ENCODE measurements around the gene BAHCC1. TPM values are rescaled to one million over a fixed set of nuclear protein-coding genes. Genes with fewer than 3 reads are reported as not detected.

BAHCC1 gene
- total RNA-seq, 2 donors from 2014 or later = 0.52 to 0.84 TPM

DNA sequence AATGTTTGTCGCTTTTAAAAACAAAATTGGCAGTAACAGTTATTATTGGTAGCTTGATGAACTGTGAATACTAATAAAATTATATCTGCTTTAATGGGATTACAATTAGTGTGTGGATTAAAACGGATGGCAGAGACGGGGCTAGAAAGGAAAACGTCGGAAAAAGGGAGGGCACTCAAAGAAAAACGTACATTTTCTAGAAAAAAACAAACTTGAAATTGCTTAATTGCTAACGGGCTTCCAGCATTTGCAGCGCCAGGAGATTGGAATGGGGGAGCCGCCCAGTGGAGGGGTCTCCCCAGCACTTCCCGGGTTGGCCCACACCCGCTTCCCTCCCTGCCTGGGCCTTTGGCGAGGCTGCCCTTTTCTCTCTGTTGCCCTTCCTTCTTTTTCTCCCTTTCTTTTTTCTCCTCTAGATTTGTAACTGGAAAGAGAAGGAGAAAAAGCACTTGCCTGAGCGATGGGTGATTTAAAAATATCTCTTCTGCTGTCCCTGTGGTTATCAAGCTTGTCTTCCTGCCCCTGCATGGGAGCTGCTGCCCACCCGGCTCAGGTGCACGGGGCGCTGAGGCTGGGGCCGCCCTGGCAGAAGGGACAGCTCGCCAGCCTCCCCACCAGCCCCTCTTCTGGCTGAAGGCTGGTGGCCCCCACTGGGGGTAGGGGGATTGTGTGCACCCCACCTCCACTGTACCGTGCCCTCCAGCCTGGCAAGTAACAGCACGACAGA is 5.9 kb downstream of the BAHCC1 start:
- ATAC-seq (no peak), DNase-seq (ENCODE audit: low spot score) (no peak)
- H3K9me3 Mint-ChIP-seq = no peaks in the 10 kb centered on the region
- H3K4me1 Mint-ChIP-seq (ENCODE audit: low read depth in 2 of 2) = peaks cover 9 to 16% of the 10 kb centered on the region in 2 donors
- no peaks in the 10 kb centered on the region for H3K36me3 Mint-ChIP-seq
- H3K27ac Mint-ChIP-seq = no peak overlapping the region
- H3K4me3 Mint-ChIP-seq = peak overlapping the region; percentile 6
- H3K27me3 Mint-ChIP-seq = peaks cover 9 to 39% of the 10 kb centered on the region in 2 donors

DNA sequence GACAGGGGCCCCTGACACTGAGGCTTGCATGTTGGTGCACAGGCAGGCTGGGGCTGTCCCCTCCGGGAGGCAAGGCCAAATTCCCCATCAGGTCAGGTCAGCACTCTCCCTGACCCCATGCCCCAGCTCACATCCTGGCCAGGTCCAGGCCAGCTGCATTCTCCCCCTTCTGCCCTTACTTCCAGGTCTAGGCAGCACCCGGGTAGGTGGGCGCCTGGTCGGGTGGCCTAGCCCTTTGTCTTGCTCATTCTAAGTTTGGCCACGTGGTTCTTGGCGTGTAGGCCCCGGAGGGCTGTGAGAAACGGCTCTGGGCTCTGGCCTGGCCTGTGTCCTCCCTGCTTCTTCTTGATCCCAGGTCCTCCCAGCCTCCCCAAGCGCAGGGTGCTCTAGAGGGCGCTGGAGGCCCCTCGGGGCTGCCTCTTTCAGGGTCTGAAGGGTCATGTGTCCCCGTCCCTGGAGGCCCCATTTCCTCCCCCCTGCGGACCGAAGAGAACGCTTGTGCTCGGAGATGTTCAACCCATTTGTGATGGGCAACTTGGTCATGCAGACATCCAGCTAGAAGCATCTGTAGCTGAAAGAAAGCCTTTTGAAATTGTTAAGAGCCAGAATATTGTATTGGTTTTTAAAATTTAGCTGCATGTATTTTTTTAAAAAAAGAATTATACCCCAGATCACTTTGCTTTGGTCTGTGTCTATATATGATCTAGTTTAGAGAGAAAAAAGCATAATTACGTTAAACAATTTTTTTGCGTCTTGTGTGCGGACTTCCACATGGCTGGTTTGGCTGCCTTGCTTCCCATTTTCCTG is 6.7 kb downstream of the BAHCC1 start:
- Mint-ChIP-seq H3K9me3 (no peaks in the 10 kb centered on the region), H3K27ac (no peak overlapping the region), H3K27me3 (peaks cover 9 to 39% of the 10 kb centered on the region in 2 donors), H3K4me3 (peak overlapping the region; percentile 18), H3K4me1 (ENCODE audit: low read depth in 2 of 2) (peaks cover 9 to 14% of the 10 kb centered on the region in 2 donors), H3K36me3 (no peaks in the 10 kb centered on the region)
- DNase-seq (ENCODE audit: low spot score) = no peak
- no peak for ATAC-seq

DNA sequence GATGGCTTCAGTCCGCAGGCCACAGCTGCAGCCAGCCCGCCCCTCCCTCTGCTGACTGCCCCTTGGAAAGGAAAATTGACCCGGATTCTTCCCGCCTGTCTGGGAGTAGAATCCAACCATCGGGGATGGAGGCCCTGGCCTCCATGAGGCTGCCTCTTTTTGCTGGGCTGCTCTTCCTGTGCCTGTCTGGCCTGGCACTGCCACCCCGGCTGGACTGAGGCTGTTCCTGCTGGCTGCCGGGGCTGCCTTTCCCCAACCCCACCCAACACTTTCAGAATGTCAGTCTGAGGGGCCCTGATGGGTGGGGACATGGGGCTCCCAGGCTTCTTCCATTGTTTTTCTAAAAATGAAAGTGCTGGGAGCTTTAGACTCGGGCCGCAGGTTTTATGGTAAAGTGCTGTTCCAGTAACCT is 7.3 kb downstream of the BAHCC1 start:
- Mint-ChIP-seq H3K4me3 (no peak overlapping the region), H3K9me3 (no peaks in the 10 kb centered on the region), H3K27me3 (peaks cover 9 to 39% of the 10 kb centered on the region in 2 donors), H3K36me3 (no peaks in the 10 kb centered on the region), H3K27ac (no peak overlapping the region), H3K4me1 (ENCODE audit: low read depth in 2 of 2) (peaks cover 9 to 14% of the 10 kb centered on the region in 2 donors)
- DNase-seq (ENCODE audit: low spot score) (no peak), ATAC-seq (no peak)

DNA sequence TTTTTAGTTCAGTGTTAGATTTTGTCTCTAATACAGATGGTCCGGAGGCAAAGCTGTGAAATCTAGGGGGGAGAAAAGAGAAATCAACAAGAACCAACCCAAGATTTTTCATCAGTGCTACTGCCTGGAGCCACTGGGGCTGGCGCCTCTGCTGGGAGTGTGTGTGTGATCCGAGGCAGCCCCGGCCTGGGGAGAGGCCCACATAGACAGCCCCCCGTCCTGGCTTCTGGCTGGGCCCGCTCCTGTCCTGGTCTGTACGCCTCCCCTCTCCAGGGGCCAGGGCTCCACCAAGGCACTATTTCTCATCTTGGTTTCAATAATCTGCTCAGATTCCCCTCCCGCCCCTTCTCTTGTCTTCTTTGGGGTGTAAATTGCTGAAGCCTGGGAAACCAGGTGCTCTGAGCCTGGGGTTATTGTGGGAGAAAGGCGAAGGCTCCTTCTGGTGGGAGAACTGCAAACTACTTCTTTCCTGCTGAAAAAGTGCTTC is 7.8 kb downstream of the BAHCC1 start:
- H3K4me3 Mint-ChIP-seq = no peak overlapping the region
- H3K9me3 Mint-ChIP-seq = no peaks in the 10 kb centered on the region
- peaks cover 10 to 35% of the 10 kb centered on the region in 2 donors for H3K27me3 Mint-ChIP-seq
- H3K4me1 Mint-ChIP-seq (ENCODE audit: low read depth in 2 of 2) = peaks cover 9 to 11% of the 10 kb centered on the region in 2 donors
- ATAC-seq (no peak), DNase-seq (ENCODE audit: low spot score) (no peak)
- H3K27ac Mint-ChIP-seq = no peak overlapping the region
- no peaks in the 10 kb centered on the region for H3K36me3 Mint-ChIP-seq

DNA sequence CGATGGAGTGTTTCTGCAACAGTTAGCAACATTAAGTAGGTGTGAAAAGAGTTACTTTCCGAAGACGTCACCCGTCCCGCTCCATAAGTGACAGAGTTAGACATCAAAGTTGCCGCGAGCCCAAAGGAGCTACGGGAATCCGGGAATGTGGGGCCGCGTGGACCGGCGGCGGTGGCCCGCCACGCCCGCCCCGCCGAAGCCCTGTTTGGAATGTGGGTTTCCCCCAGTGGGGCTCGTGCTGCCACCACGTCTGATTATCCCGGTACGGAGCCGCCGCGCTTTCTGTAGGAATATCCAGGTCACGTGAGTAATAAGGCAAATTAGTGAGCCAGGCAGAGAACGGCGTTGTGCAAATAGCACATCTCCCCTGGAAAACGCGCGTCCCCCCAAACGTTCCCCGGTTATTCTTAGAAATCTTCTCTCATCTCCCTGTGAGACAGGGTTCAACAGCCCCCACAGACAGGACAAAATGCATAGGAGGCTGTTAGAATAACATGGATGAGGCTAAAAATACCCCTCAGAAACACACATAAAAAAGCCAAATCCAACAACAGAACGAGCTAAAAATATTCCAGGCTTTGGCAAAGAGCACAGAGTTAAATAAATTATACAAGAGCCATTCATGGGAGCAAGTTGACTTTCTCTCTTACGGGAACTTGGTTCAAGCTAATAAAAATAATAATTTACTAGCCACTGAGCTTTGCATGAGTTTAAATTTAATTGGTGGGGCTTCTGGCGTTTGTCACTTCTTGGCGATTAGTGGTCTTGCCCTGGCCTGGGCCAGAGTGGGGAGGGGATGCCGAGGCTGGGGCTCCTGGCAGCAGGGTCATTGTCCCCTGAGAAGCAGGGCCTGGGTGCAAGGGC is 8.6 kb downstream of the BAHCC1 start:
- ATAC-seq (no peak), DNase-seq (ENCODE audit: low spot score) (no peak)
- no peak overlapping the region for H3K4me3 Mint-ChIP-seq
- H3K27ac Mint-ChIP-seq = no peak overlapping the region
- H3K27me3 Mint-ChIP-seq = peaks cover 14 to 29% of the 10 kb centered on the region in 2 donors
- no peaks in the 10 kb centered on the region for H3K36me3 Mint-ChIP-seq
- peaks cover 6 to 8% of the 10 kb centered on the region in 2 donors for H3K4me1 Mint-ChIP-seq (ENCODE audit: low read depth in 2 of 2)
- no peaks in the 10 kb centered on the region for H3K9me3 Mint-ChIP-seq

DNA sequence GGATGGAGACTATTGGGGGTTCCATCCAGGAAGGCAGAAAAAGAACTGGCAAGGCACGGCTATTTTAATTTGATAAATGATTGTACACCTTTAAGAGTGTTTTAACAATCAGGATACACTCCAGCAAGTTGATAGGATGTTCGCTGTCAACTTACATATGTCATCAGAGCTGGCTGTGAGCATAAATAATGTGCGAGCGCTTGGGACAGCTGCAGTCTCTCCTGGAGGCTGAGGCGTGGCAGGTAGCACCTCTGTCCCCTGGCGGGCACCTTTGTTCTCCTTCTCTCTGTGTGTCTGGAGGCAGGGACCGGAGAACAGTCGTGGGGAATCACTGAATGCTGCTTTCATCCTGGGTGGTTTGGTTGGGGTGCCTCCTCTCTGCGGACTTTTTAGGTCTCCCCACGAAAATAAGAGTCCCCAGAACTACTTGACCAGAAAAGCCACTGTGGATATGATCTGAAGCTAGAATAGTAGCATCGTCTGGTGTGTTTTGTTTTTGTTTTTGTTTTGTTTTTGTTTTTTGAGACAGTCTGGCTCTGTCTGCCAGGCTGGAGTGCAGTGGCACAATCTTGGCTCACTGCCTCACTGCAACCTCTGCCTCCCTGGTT is 9.4 kb downstream of the BAHCC1 start:
- Mint-ChIP-seq H3K27ac (no peak overlapping the region), H3K4me3 (no peak overlapping the region), H3K27me3 (peaks cover 16 to 25% of the 10 kb centered on the region in 2 donors), H3K4me1 (ENCODE audit: low read depth in 2 of 2) (peaks cover 4 to 6% of the 10 kb centered on the region in 2 donors), H3K36me3 (no peaks in the 10 kb centered on the region), H3K9me3 (no peaks in the 10 kb centered on the region)
- ATAC-seq (no peak), DNase-seq (ENCODE audit: low spot score) (no peak)

DNA sequence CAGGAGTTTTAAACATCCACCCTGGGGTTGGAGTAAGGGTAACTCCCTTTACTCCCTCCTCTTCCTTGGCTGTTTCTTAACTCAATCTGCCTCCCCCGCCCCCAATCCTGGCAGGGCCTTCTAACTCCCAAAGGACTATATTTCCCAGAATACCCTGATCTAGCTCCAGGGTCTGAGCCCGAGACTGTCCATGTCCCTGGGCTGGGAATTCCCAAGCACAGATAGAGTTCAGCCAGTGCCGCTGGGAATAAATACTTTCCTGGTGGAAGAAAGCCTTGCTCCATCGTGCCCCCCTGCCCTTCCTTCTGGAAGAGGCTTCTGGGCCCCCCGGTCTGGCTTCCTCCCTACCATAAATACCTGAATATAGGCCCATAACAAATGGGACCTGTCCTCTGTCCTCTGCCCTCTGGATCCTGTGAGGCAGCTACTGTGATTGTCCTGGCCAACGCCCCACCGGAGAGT is 10.2 kb downstream of the BAHCC1 start:
- ATAC-seq = no peak
- peaks cover 16 to 25% of the 10 kb centered on the region in 2 donors for H3K27me3 Mint-ChIP-seq
- DNase-seq (ENCODE audit: low spot score) = no peak
- H3K36me3 Mint-ChIP-seq = no peaks in the 10 kb centered on the region
- no peak overlapping the region for H3K4me3 Mint-ChIP-seq
- H3K4me1 Mint-ChIP-seq (ENCODE audit: low read depth in 2 of 2) = peaks cover 4% of the 10 kb centered on the region in 2 donors
- no peaks in the 10 kb centered on the region for H3K9me3 Mint-ChIP-seq
- no peak overlapping the region for H3K27ac Mint-ChIP-seq

DNA sequence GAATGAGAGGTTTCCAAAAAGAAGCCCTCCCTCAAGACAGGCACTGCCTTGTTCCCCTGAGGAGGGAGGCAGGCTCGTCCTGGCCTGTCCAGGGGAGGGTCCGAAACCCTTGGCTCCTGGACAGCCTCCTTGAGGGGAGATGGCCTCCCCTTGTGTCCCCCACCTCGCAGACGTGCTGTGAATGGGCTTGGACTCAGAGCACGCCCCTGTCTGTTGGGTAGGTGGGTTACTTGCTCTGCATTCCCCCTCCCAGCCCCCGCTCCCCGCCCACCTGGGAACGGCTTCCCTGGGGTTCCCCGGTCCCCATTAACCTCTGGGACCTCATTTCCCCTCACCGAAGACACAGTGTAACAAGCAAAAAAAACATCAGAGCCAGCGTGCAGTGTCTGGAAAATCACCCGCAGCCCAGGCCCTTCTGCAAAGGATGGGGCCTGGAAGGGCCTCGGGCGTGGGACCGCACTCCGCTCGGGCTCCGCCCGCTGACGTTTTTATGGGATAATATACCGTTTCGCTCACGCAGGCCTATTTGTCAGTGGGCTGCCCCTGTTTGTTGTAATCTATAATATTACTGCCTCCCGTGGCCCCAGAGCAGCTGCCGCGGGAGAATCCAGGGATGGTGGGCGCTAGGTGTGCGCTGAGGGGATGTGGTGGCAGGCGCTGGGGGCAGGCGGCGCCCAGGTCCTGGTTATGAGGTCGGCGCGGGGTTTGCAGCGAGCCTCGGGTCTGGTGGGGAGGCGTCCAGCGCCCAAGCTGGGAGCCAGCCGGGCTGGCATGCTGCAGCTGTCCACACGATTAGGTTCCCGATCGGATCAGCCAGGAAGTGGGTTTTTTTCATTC is 11.1 kb downstream of the BAHCC1 start:
- H3K36me3 Mint-ChIP-seq = no peaks in the 10 kb centered on the region
- no peak overlapping the region for H3K27ac Mint-ChIP-seq
- H3K27me3 Mint-ChIP-seq = peaks cover 16 to 17% of the 10 kb centered on the region in 2 donors
- H3K4me3 Mint-ChIP-seq = no peak overlapping the region
- no peak for ATAC-seq
- no peak for DNase-seq (ENCODE audit: low spot score)
- H3K9me3 Mint-ChIP-seq = no peaks in the 10 kb centered on the region
- H3K4me1 Mint-ChIP-seq (ENCODE audit: low read depth in 2 of 2) = peaks cover 4% of the 10 kb centered on the region in 2 donors

DNA sequence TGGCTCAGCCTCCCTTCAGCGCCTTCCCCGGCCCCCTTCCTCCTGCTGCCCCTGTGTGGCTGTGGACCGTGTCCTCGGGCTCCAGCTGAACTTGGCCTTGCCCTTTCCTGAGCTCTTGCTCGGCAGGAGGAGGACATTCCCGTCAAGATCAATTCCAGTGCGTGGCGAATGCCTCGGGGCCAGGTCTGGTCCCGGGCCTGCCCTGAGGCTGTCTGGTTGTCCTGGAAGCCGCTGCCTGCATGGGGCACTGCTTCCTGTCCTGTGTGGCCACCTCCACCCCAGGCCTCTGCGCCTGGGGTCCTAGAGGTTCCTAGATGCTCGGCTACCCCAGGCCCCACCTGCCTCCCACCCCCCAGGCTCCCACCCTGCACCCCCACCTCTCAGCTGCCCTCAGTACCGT is 12.8 kb downstream of the BAHCC1 start:
- no peak overlapping the region for H3K4me3 Mint-ChIP-seq
- no peaks in the 10 kb centered on the region for H3K36me3 Mint-ChIP-seq

DNA sequence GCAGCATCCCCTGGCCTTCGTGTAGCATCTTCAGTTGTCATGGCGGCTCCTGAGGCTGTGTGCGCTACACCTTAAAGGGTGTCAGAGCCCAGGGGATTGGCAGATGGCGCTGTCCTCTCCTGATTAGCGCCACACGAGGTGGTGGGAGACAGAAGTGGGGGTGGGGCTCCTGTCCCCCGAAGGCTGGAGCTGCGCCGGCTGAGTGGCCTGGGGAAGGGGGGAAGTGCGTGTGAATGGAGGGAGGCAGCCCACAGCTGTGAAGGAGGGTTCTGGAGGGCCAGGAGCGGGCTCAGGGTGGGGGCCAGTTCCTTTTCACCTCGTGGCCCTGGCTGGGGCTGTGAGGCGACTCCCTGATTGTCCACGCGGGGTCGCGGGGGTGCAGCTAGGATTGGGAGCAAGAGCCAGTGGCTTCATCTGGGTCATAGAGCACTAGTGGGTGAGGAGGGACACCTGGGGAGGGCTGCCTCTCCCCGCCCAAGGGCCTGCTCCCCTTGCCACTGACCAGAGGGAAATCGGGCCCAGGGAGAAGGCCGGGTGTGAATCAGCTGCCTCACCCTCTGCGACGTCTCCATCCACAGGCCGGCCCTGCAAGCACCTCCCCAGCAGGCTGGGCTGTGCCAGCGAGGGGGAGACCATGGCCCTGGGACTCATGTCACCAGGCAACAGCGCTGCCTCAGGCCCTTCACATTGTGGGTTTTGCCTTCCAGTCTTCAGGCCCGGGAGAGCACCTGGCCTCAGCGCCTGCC is 14.1 kb downstream of the BAHCC1 start:
- Mint-ChIP-seq H3K36me3 (no peaks in the 10 kb centered on the region), H3K9me3 (no peaks in the 10 kb centered on the region), H3K27ac (no peak overlapping the region), H3K27me3 (peaks cover 0 to 17% of the 10 kb centered on the region in 2 donors), H3K4me1 (ENCODE audit: low read depth in 2 of 2) (peaks cover 5 to 10% of the 10 kb centered on the region in 2 donors), H3K4me3 (no peak overlapping the region)
- ATAC-seq (no peak), DNase-seq (ENCODE audit: low spot score) (no peak)

More for the DNA sequence above, 12.8 kb downstream of the BAHCC1 start:
- DNase-seq (ENCODE audit: low spot score) (no peak), ATAC-seq (no peak)
- Mint-ChIP-seq H3K27ac (peak overlapping the region in 1 of 2 donors; percentile 21), H3K9me3 (no peaks in the 10 kb centered on the region), H3K4me1 (ENCODE audit: low read depth in 2 of 2) (peaks cover 5 to 8% of the 10 kb centered on the region in 2 donors), H3K27me3 (peaks cover 5 to 17% of the 10 kb centered on the region in 2 donors)

DNA sequence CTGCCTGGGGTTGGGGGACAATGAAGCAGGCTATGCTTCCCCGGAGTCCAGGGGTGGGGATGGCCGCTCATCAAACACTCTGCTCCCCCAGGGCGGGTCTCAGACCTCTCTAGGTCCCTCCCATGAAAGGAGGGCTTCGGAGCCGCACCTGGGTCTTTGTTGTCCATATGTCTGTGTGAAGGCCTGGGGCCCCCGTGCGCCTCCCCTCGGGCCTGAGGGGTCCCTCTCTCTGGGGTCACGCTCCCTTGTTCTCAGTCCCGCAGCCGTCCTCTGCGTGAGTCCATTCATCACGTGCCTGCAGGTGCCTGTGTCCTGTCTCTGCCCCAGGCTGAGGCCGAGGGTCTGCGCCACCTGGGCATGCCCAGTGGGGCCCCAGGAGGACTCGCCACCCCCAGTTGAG is 15.6 kb downstream of the BAHCC1 start:
- Mint-ChIP-seq H3K36me3 (no peaks in the 10 kb centered on the region), H3K4me3 (no peak overlapping the region), H3K27me3 (peaks cover 0 to 18% of the 10 kb centered on the region in 2 donors), H3K9me3 (no peaks in the 10 kb centered on the region), H3K27ac (no peak overlapping the region), H3K4me1 (ENCODE audit: low read depth in 2 of 2) (peaks cover 6 to 10% of the 10 kb centered on the region in 2 donors)
- DNase-seq (ENCODE audit: low spot score) (no peak), ATAC-seq (no peak)

DNA sequence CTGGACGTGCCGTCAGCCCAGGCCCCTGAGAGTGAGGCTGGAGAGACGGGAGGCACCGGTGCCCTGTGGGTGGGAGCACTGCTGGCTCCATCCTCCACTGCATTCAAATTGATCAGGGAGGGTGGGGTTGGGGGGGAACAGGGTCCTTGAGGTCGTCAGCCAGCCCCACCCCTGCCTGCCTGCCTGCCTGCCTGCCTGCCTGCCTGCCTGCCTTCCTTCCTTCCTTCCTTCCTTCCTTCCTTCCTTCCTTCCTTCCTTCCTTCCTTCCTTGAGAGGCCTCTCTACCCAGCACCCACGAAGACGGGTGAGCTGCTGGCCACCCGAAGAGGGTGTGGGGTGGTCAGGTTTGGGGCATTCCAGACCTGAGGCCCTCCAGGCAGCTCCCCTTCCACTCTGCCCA is 16.0 kb downstream of the BAHCC1 start:
- H3K4me1 Mint-ChIP-seq (ENCODE audit: low read depth in 2 of 2) = peaks cover 11 to 14% of the 10 kb centered on the region in 2 donors

More for the DNA sequence above, 16.0 kb downstream of the BAHCC1 start:
- no peaks in the 10 kb centered on the region for H3K36me3 Mint-ChIP-seq
- no peak overlapping the region for H3K27ac Mint-ChIP-seq
- no peak for ATAC-seq
- H3K9me3 Mint-ChIP-seq = no peaks in the 10 kb centered on the region
- H3K4me3 Mint-ChIP-seq = no peak overlapping the region
- H3K27me3 Mint-ChIP-seq = peaks cover 0 to 23% of the 10 kb centered on the region in 2 donors
- no peak for DNase-seq (ENCODE audit: low spot score)

All from natural killer cell treated with Interleukin-12 subunit alpha and Interleukin-12 subunit beta and Interleukin-15 and Interleukin-18, amount 100 ng/mL, for 72 hours (primary cell).